Suprapubic skin (tissue), 4 donors: ENCODE data around the gene PTPN14.

Experiments used
- EP300 ChIP-seq: sonication (generic); formaldehyde crosslinking; IDR thresholded peaks from one replicate; pipeline ENCODE4 v1.6.1; 2017; ENCODE audit warnings: antibody characterized with exemption
- POLR2A ChIP-seq, 2 donors: fragments of 450-650 bp; IDR thresholded peaks; one replicate each; pipeline ENCODE4 v1.6.1; 2017; ENCODE audit warnings: antibody characterized with exemption in 2 of 2, mild to moderate bottlenecking in 2 of 2, moderate library complexity in 2 of 2
- POLR2AphosphoS5 ChIP-seq, 3 donors: sonication (generic); formaldehyde crosslinking; IDR thresholded peaks; one replicate each; pipeline ENCODE4 v1.6.1; 2017; ENCODE audit warnings: antibody characterized with exemption in 3 of 3
- TF ChIP-seq, protein P1 (sequence below), 2 donors: fragments of 200-600 bp in 1 of 2; fragments of 450-650 bp in 1 of 2; sonication (generic) in 1 of 2; IDR thresholded peaks; one replicate each; pipeline ENCODE4 v1.5.1; 2016 to 2019; ENCODE audit warnings: antibody characterized with exemption in 2 of 2, mild to moderate bottlenecking in 1 of 2, moderate library complexity in 1 of 2

DNA sequence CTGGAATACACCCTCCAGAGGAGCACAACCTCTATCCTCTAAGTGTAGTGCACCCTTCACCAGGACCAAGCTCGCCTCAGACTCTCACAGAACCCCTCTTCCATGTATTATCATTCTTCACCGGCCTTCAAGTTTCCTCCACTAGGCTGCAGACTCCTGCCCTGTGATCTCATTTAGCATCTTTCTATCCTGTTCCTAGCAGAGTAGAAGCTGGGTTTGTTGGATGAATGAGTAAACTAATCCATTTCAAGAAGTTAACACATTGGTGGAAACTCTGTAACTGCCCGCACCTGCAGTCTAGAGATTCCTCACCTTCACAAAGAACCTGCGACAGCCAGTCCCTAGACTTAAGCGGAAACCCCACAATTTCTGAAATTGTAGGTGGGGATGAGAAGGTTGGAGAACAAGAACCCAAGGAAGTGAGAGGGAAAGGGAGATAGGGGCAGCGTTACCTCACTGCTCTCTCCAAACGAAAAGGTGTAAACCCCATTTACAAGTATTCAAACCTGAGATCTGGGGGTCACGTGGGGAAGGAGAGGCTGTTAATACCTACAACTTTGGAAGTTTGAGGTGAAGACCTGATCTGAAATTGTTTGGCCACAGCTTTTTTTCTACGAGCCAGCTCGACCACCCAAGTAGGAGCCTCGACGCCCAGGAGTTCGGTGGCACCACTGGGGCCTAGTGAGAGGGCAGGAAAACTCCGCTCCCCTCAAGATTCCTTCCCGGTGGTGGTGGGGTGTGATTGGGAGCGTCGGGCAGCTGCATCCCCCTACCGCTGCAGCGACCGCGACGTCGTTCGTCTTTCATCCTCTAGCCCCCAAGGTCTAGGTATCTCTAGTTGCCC lies 1.2 kb downstream of the PTPN14 start:
- TF ChIP-seq, protein P1, sequence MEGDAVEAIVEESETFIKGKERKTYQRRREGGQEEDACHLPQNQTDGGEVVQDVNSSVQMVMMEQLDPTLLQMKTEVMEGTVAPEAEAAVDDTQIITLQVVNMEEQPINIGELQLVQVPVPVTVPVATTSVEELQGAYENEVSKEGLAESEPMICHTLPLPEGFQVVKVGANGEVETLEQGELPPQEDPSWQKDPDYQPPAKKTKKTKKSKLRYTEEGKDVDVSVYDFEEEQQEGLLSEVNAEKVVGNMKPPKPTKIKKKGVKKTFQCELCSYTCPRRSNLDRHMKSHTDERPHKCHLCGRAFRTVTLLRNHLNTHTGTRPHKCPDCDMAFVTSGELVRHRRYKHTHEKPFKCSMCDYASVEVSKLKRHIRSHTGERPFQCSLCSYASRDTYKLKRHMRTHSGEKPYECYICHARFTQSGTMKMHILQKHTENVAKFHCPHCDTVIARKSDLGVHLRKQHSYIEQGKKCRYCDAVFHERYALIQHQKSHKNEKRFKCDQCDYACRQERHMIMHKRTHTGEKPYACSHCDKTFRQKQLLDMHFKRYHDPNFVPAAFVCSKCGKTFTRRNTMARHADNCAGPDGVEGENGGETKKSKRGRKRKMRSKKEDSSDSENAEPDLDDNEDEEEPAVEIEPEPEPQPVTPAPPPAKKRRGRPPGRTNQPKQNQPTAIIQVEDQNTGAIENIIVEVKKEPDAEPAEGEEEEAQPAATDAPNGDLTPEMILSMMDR (IDR thresholded peaks at IDR 0.05), result no peak
- TF ChIP-seq POLR2AphosphoS5 (IDR thresholded peaks at IDR 0.05) (no peak), POLR2A (IDR thresholded peaks at IDR 0.05) (no peak), EP300 (no peak)
